ENCODE data around the gene ARSA.
"Not testable (repeated sequence)": the region's sequence is repeated elsewhere in the genome, so short reads cannot be mapped to it uniquely, and the experiment has no call there.

The ARSA gene

GRCh38 chr22:50624347-50625130, 3.4 kb downstream of the ARSA start:
- H3K27me3 ChIP-seq (ENCODE audit: insufficient read depth, low read length) = no peaks in the 10 kb centered on the region
- peaks cover 31% of the 10 kb centered on the region for H3K4me1 ChIP-seq (ENCODE audit: insufficient read depth, low read length)
- H3K9me3 ChIP-seq (ENCODE audit: low read length) = no peaks in the 10 kb centered on the region
- H3K4me3 ChIP-seq (ENCODE audit: low read length) = no peak overlapping the region
- no peak overlapping the region for H2AFZ ChIP-seq (ENCODE audit: low read depth, low read length)
- no peaks in the 10 kb centered on the region for H3K36me3 ChIP-seq (ENCODE audit: insufficient read depth, low read length)

- H3K4me1 ChIP-seq (ENCODE audit: insufficient read depth, low read length) = peaks cover 22% of the 10 kb centered on the region
- H3K27me3 ChIP-seq (ENCODE audit: insufficient read depth, low read length) = no peaks in the 10 kb centered on the region
- no peaks in the 10 kb centered on the region for H3K36me3 ChIP-seq (ENCODE audit: insufficient read depth, low read length)
- no peaks in the 10 kb centered on the region for H3K9me3 ChIP-seq (ENCODE audit: low read length)
- H2AFZ ChIP-seq (ENCODE audit: low read depth, low read length) = no peak overlapping the region
- no peak overlapping the region for H3K4me3 ChIP-seq (ENCODE audit: low read length)
Observed at GRCh38 chr22:50622723-50623327, 5.1 kb downstream of the ARSA start.

- H3K36me3 ChIP-seq (ENCODE audit: insufficient read depth, low read length) = no peaks in the 10 kb centered on the region
- no peak overlapping the region for H2AFZ ChIP-seq (ENCODE audit: low read depth, low read length)
- H3K4me1 ChIP-seq (ENCODE audit: insufficient read depth, low read length) = peaks cover 16% of the 10 kb centered on the region
- H3K27me3 ChIP-seq (ENCODE audit: insufficient read depth, low read length) = no peaks in the 10 kb centered on the region
- H3K4me3 ChIP-seq (ENCODE audit: low read length) = no peak overlapping the region
- no peaks in the 10 kb centered on the region for H3K9me3 ChIP-seq (ENCODE audit: low read length)
Observed at GRCh38 chr22:50621948-50622722, 5.8 kb downstream of the ARSA start.

- Histone ChIP-seq H3K4me1 (ENCODE audit: insufficient read depth, low read length) (peaks cover 16% of the 10 kb centered on the region), H3K36me3 (ENCODE audit: insufficient read depth, low read length) (no peaks in the 10 kb centered on the region), H3K4me3 (ENCODE audit: low read length) (no peak overlapping the region), H2AFZ (ENCODE audit: low read depth, low read length) (no peak overlapping the region), H3K9me3 (ENCODE audit: low read length) (no peaks in the 10 kb centered on the region), H3K27me3 (ENCODE audit: insufficient read depth, low read length) (no peaks in the 10 kb centered on the region)
Observed at GRCh38 chr22:50621356-50621880, 6.5 kb downstream of the ARSA start.

GRCh38 chr22:50620593-50621355, 7.2 kb downstream of the ARSA start:
- Histone ChIP-seq H3K9me3 (ENCODE audit: low read length) (no peaks in the 10 kb centered on the region), H3K4me3 (ENCODE audit: low read length) (peak overlapping the region; percentile 3), H3K27me3 (ENCODE audit: insufficient read depth, low read length) (no peaks in the 10 kb centered on the region), H3K36me3 (ENCODE audit: insufficient read depth, low read length) (no peaks in the 10 kb centered on the region), H2AFZ (ENCODE audit: low read depth, low read length) (no peak overlapping the region), H3K4me1 (ENCODE audit: insufficient read depth, low read length) (peaks cover 16% of the 10 kb centered on the region)

GRCh38 chr22:50614296-50614695, 13.7 kb downstream of the ARSA start:
- H3K27me3 ChIP-seq (ENCODE audit: insufficient read depth, low read length); H3K4me1 ChIP-seq (ENCODE audit: insufficient read depth, low read length); H2AFZ ChIP-seq (ENCODE audit: low read depth, low read length); H3K9me3 ChIP-seq (ENCODE audit: low read length); H3K4me3 ChIP-seq (ENCODE audit: low read length); H3K36me3 ChIP-seq (ENCODE audit: insufficient read depth, low read length): not testable (repeated sequence)

- H3K27me3 ChIP-seq (ENCODE audit: insufficient read depth, low read length) = no peaks in the 10 kb centered on the region
- no peaks in the 10 kb centered on the region for H3K9me3 ChIP-seq (ENCODE audit: low read length)
- peaks cover 10% of the 10 kb centered on the region for H3K36me3 ChIP-seq (ENCODE audit: insufficient read depth, low read length)
- H3K4me1 ChIP-seq (ENCODE audit: insufficient read depth, low read length) = no peaks in the 10 kb centered on the region
- no peak overlapping the region for H2AFZ ChIP-seq (ENCODE audit: low read depth, low read length)
- H3K4me3 ChIP-seq (ENCODE audit: low read length) = no peak overlapping the region
Observed at GRCh38 chr22:50613291-50613981, 14.5 kb downstream of the ARSA start.

GRCh38 chr22:50612528-50613221, 15.3 kb downstream of the ARSA start:
- Histone ChIP-seq H3K36me3 (ENCODE audit: insufficient read depth, low read length) (peaks cover 11% of the 10 kb centered on the region), H3K4me3 (ENCODE audit: low read length) (no peak overlapping the region), H3K27me3 (ENCODE audit: insufficient read depth, low read length) (no peaks in the 10 kb centered on the region), H2AFZ (ENCODE audit: low read depth, low read length) (no peak overlapping the region), H3K4me1 (ENCODE audit: insufficient read depth, low read length) (no peaks in the 10 kb centered on the region), H3K9me3 (ENCODE audit: low read length) (no peaks in the 10 kb centered on the region)

GRCh38 chr22:50612168-50612527, 15.8 kb downstream of the ARSA start:
- Histone ChIP-seq H3K9me3 (ENCODE audit: low read length) (no peaks in the 10 kb centered on the region), H3K36me3 (ENCODE audit: insufficient read depth, low read length) (peaks cover 16% of the 10 kb centered on the region), H2AFZ (ENCODE audit: low read depth, low read length) (no peak overlapping the region), H3K4me3 (ENCODE audit: low read length) (no peak overlapping the region), H3K27me3 (ENCODE audit: insufficient read depth, low read length) (no peaks in the 10 kb centered on the region), H3K4me1 (ENCODE audit: insufficient read depth, low read length) (no peaks in the 10 kb centered on the region)

- Histone ChIP-seq H2AFZ (ENCODE audit: low read depth, low read length) (no peak overlapping the region), H3K4me3 (ENCODE audit: low read length) (no peak overlapping the region), H3K27me3 (ENCODE audit: insufficient read depth, low read length) (no peaks in the 10 kb centered on the region), H3K36me3 (ENCODE audit: insufficient read depth, low read length) (peaks cover 21% of the 10 kb centered on the region), H3K4me1 (ENCODE audit: insufficient read depth, low read length) (no peaks in the 10 kb centered on the region), H3K9me3 (ENCODE audit: low read length) (no peaks in the 10 kb centered on the region)
Observed at GRCh38 chr22:50611341-50612060, 16.5 kb downstream of the ARSA start.

- Histone ChIP-seq H3K36me3 (ENCODE audit: insufficient read depth, low read length) (peaks cover 29% of the 10 kb centered on the region), H3K9me3 (ENCODE audit: low read length) (no peaks in the 10 kb centered on the region), H3K4me3 (ENCODE audit: low read length) (no peak overlapping the region), H2AFZ (ENCODE audit: low read depth, low read length) (no peak overlapping the region), H3K4me1 (ENCODE audit: insufficient read depth, low read length) (no peaks in the 10 kb centered on the region), H3K27me3 (ENCODE audit: insufficient read depth, low read length) (no peaks in the 10 kb centered on the region)
Observed at GRCh38 chr22:50610581-50610980, 17.4 kb downstream of the ARSA start.

Measured in neuron (in vitro differentiated cells).